ENCODE data around the gene PNMA6F. TPM values are rescaled to one million over a fixed set of nuclear protein-coding genes. Genes with fewer than 3 reads are reported as not detected.
"Not testable (repeated sequence)": the region's sequence is repeated elsewhere in the genome, so short reads cannot be mapped to it uniquely, and the experiment has no call there.

Gene PNMA6F
- total RNA-seq, 1 experiment from 2014 or later, result not detected

DNA sequence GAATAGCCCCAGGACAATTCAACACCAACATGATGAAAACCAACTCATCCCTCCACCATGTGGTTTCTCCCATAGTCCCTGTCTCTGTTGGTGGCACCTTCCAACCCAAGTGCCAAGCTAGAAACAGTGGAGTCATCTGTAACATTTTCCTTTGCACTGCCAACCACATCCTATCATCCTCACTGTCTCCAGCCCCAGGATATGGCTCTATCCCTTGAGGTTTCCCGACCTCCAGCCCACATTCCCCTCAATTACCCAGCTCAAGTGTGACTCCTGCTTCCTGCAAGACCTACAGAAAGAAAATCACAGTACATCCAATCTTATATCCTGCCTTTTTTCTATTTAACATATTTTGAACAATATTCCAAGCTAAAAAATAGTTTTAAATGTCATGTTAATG lies 24.2 kb downstream of the PNMA6F start:
- Histone ChIP-seq H3K4me2 (ENCODE audit: low read length) (no peak overlapping the region), H2AFZ (ENCODE audit: low read depth, low read length, poor library complexity, severe bottlenecking) (no peak overlapping the region), H3K4me3 (replicated peaks in 1 of 2; ENCODE audit: low read depth in 1 of 2, low read length in 2 of 2) (no peak overlapping the region), H3K9me2 (ENCODE audit: insufficient read depth) (no peaks in the 10 kb centered on the region), H3K36me3 (ENCODE audit: control insufficient read depth in 1 of 2, insufficient read depth in 2 of 2, low read length in 2 of 2) (no peaks in the 10 kb centered on the region), H3K9me3 (ENCODE audit: control insufficient read depth in 1 of 2, insufficient read depth in 1 of 2, low read depth in 1 of 2, low read length in 2 of 2) (no peaks in the 10 kb centered on the region), H4K20me1 (ENCODE audit: insufficient read depth) (no peaks in the 10 kb centered on the region), H3K4me1 (ENCODE audit: control insufficient read depth in 1 of 2, insufficient read depth in 2 of 2, low read length in 2 of 2) (no peaks in the 10 kb centered on the region), H3K9ac (ENCODE audit: low read length) (no peak overlapping the region), H3K27me3 (ENCODE audit: insufficient read depth, low read length) (peaks cover 7% of the 10 kb centered on the region; the same call in 1 of the 2 replicates), H3K27ac (ENCODE audit: low read depth, low read length) (no peak overlapping the region), H3K79me2 (ENCODE audit: insufficient read depth, low read length) (no peaks in the 10 kb centered on the region)
- BruUV-seq (replicated peaks), result no TSS peak
- no peak for DNase-seq (ENCODE audit: low read depth, low spot score)
- POLR2A ChIA-PET, result no interaction called here
- RAD21 ChIA-PET (ENCODE audit: low non-redundant PET in 1 of 2, low total read pairs in 2 of 2, uncharacterized antibody in 2 of 2, unreplicated experiment in 2 of 2), result no interaction called here
- TF ChIP-seq SRF (IDR thresholded peaks at IDR 0.05; ENCODE audit: low read depth), result no peak
- no peak for TF ChIP-seq SIN3A (IDR thresholded peaks at IDR 0.05; ENCODE audit: low read depth)
- TF ChIP-seq ZNF274 (IDR thresholded peaks at IDR 0.05; ENCODE audit: low read depth, low read length), result no peak
- no peak for TF ChIP-seq POLR2A (IDR thresholded peaks at IDR 0.05; ENCODE audit: borderline replicate concordance, extremely low read depth, insufficient read depth, insufficient read length)
- no peak for ATAC-seq
- intact Hi-C loops (cut with micrococcal nuclease), result no loop called here
- CTCF ChIA-PET, result no interaction called here

- H2AFZ ChIP-seq (ENCODE audit: low read depth, low read length, poor library complexity, severe bottlenecking); H3K9me3 ChIP-seq (ENCODE audit: control insufficient read depth in 1 of 2, insufficient read depth in 1 of 2, low read depth in 1 of 2, low read length in 2 of 2); H3K9ac ChIP-seq (ENCODE audit: low read length); CTCF ChIA-PET; intact Hi-C loops (cut with micrococcal nuclease); RAD21 ChIA-PET (ENCODE audit: low non-redundant PET in 1 of 2, low total read pairs in 2 of 2, uncharacterized antibody in 2 of 2, unreplicated experiment in 2 of 2); H3K4me1 ChIP-seq (ENCODE audit: control insufficient read depth in 1 of 2, insufficient read depth in 2 of 2, low read length in 2 of 2); H4K20me1 ChIP-seq (ENCODE audit: insufficient read depth); BruUV-seq (replicated peaks); H3K27me3 ChIP-seq (ENCODE audit: insufficient read depth, low read length); H3K9me2 ChIP-seq (ENCODE audit: insufficient read depth); H3K4me2 ChIP-seq (ENCODE audit: low read length); H3K27ac ChIP-seq (ENCODE audit: low read depth, low read length); H3K79me2 ChIP-seq (ENCODE audit: insufficient read depth, low read length); H3K36me3 ChIP-seq (ENCODE audit: control insufficient read depth in 1 of 2, insufficient read depth in 2 of 2, low read length in 2 of 2); DNase-seq (ENCODE audit: low read depth, low spot score); POLR2A ChIA-PET; H3K4me3 ChIP-seq (replicated peaks in 1 of 2; ENCODE audit: low read depth in 1 of 2, low read length in 2 of 2); ATAC-seq: not testable (repeated sequence)
Measured at GRCh38 chrX:153293485-153294071, 28.0 kb downstream of the PNMA6F start.

DNA sequence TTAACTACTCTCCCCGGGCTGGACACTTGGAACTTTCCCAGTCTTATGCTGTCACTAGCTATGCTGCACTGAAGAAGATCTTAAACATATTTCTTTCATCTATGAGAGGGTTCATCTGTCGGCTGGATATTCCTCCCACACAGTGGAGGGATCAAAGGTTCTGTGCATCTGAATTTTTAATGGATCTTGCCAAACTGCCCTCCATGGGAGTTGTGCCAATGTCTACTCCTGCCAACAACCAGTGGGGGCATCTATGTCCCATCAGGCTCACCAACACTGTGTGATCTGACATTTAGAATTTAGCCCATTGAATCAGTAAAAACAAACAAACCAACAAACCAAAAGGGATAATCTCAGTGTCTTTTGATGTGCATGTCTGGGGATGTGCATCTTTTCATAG lies 32.8 kb downstream of the PNMA6F start:
- not testable (repeated sequence) for BruUV-seq (replicated peaks); H3K27me3 ChIP-seq (ENCODE audit: insufficient read depth, low read length); H3K9me2 ChIP-seq (ENCODE audit: insufficient read depth)

DNA sequence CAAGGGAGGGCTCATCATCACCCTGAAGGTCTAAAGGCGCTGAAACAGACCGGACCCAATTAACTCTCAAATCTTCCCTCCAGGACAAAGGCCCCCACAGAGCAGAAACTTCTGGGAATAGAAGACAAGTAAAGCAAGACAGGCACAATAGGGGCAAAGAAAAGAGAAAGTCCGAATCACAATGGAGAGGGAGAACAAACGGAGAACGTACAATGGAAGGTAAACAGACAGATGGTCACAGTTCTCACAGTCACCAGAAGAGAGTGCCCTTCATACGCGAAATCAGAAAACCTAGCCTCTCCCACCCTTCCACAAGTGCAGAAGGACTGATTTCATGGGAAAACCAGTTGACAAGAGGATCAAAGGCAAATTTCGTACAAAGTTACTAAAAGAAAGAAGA lies 35.9 kb downstream of the PNMA6F start:
- H3K9me3 ChIP-seq (ENCODE audit: control insufficient read depth in 1 of 2, insufficient read depth in 1 of 2, low read depth in 1 of 2, low read length in 2 of 2); H4K20me1 ChIP-seq (ENCODE audit: insufficient read depth); DNase-seq (ENCODE audit: low read depth, low spot score); ATAC-seq; POLR2A ChIA-PET; H3K9ac ChIP-seq (ENCODE audit: low read length); RAD21 ChIA-PET (ENCODE audit: low non-redundant PET in 1 of 2, low total read pairs in 2 of 2, uncharacterized antibody in 2 of 2, unreplicated experiment in 2 of 2); intact Hi-C loops (cut with micrococcal nuclease); H3K4me3 ChIP-seq (replicated peaks in 1 of 2; ENCODE audit: low read depth in 1 of 2, low read length in 2 of 2); H3K27me3 ChIP-seq (ENCODE audit: insufficient read depth, low read length); CTCF ChIA-PET; H3K9me2 ChIP-seq (ENCODE audit: insufficient read depth); H3K36me3 ChIP-seq (ENCODE audit: control insufficient read depth in 1 of 2, insufficient read depth in 2 of 2, low read length in 2 of 2); H3K4me1 ChIP-seq (ENCODE audit: control insufficient read depth in 1 of 2, insufficient read depth in 2 of 2, low read length in 2 of 2); BruUV-seq (replicated peaks); H3K79me2 ChIP-seq (ENCODE audit: insufficient read depth, low read length); H3K4me2 ChIP-seq (ENCODE audit: low read length); H2AFZ ChIP-seq (ENCODE audit: low read depth, low read length, poor library complexity, severe bottlenecking); H3K27ac ChIP-seq (ENCODE audit: low read depth, low read length): not testable (repeated sequence)

More for the DNA sequence above, 32.8 kb downstream of the PNMA6F start:
- H3K9ac ChIP-seq (ENCODE audit: low read length); H3K79me2 ChIP-seq (ENCODE audit: insufficient read depth, low read length); H3K27ac ChIP-seq (ENCODE audit: low read depth, low read length); ATAC-seq; H3K9me3 ChIP-seq (ENCODE audit: control insufficient read depth in 1 of 2, insufficient read depth in 1 of 2, low read depth in 1 of 2, low read length in 2 of 2); DNase-seq (ENCODE audit: low read depth, low spot score); H3K4me2 ChIP-seq (ENCODE audit: low read length); POLR2A ChIA-PET; intact Hi-C loops (cut with micrococcal nuclease); RAD21 ChIA-PET (ENCODE audit: low non-redundant PET in 1 of 2, low total read pairs in 2 of 2, uncharacterized antibody in 2 of 2, unreplicated experiment in 2 of 2); H3K4me1 ChIP-seq (ENCODE audit: control insufficient read depth in 1 of 2, insufficient read depth in 2 of 2, low read length in 2 of 2); CTCF ChIA-PET; H4K20me1 ChIP-seq (ENCODE audit: insufficient read depth); H3K36me3 ChIP-seq (ENCODE audit: control insufficient read depth in 1 of 2, insufficient read depth in 2 of 2, low read length in 2 of 2); H3K4me3 ChIP-seq (replicated peaks in 1 of 2; ENCODE audit: low read depth in 1 of 2, low read length in 2 of 2); H2AFZ ChIP-seq (ENCODE audit: low read depth, low read length, poor library complexity, severe bottlenecking): not testable (repeated sequence)

Data from HCT116 (cell line).